Gastrocnemius medialis (tissue), 4 donors: ENCODE data around the gene PDIA5.

Experiments
- CTCF ChIP-seq, 5 experiments: fragments of 450-650 bp in 3 of 5; fragments of 200-600 bp in 2 of 5; sonication (generic) in 2 of 5; IDR thresholded peaks in 4 of 5; conservative IDR thresholded peaks in 1 of 5; 1 replicate in 4 of 5; 2 replicates in 1 of 5; pipeline ENCODE4 v1.5.1; 2016 to 2019; ENCODE audit warnings: antibody characterized with exemption in 5 of 5, mild to moderate bottlenecking in 3 of 5, moderate library complexity in 3 of 5
- POLR2A ChIP-seq, 2 donors: fragments of 450-650 bp; IDR thresholded peaks; one replicate each; pipeline ENCODE4 v1.6.1; 2017; ENCODE audit warnings: antibody characterized with exemption in 2 of 2, mild to moderate bottlenecking in 2 of 2, moderate library complexity in 2 of 2

GRCh38 chr3:123159926-123160635 is 93.3 kb downstream of the PDIA5 start:
- TF ChIP-seq CTCF (IDR thresholded peaks at IDR 0.05 in 4 of 5, conservative IDR thresholded peaks at IDR 0.05 in 1 of 5) (no peak), POLR2A (IDR thresholded peaks at IDR 0.05) (no peak)
